Measurements from ENCODE around the gene CASK.

CASK gene

DNA sequence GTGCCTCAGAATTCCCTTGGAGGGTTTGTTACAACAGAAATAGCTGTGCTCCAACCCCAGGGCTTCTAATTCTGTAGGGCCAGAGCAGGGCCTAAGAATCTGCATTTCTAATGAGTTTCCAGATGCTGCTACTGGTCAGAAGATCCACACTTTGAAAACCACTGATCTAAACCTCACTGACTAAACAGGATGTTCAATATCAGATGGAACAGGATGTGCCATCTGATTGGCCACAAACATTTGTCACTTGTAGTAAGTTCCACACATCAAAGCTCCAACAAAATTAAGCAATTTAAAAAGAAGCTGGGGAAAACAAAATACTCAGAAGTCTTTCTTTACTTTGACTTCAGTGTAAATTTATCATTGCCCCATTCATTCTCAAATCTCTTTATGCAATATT, 14.3 kb downstream of the CASK start:
- Histone ChIP-seq H3K4me1 (ENCODE audit: control insufficient read depth, insufficient read depth, low read length) (no peaks in the 10 kb centered on the region), H3K36me3 (ENCODE audit: control insufficient read depth in 2 of 2, insufficient read depth in 2 of 2, low read length in 2 of 2) (no peaks in the 10 kb centered on the region), H3K9ac (ENCODE audit: low read length in 2 of 2) (no peak overlapping the region), H3K4me3 (ENCODE audit: low read length in 2 of 2) (no peak overlapping the region), H3K9me3 (ENCODE audit: control insufficient read depth in 2 of 2, low read length in 2 of 2) (no peaks in the 10 kb centered on the region), H3K27ac (ENCODE audit: low read length) (no peak overlapping the region), H3K27me3 (ENCODE audit: control insufficient read depth in 1 of 2, insufficient read depth in 2 of 2, low read length in 2 of 2) (no peaks in the 10 kb centered on the region)

GRCh38 chrX:41906515-41907187, 16.7 kb downstream of the CASK start:
- Histone ChIP-seq H3K4me1 (ENCODE audit: control insufficient read depth, insufficient read depth, low read length) (no peaks in the 10 kb centered on the region), H3K9ac (ENCODE audit: low read length in 2 of 2) (no peak overlapping the region), H3K27me3 (ENCODE audit: control insufficient read depth in 1 of 2, insufficient read depth in 2 of 2, low read length in 2 of 2) (no peaks in the 10 kb centered on the region), H3K36me3 (ENCODE audit: control insufficient read depth in 2 of 2, insufficient read depth in 2 of 2, low read length in 2 of 2) (no peaks in the 10 kb centered on the region), H3K9me3 (ENCODE audit: control insufficient read depth in 2 of 2, low read length in 2 of 2) (no peaks in the 10 kb centered on the region), H3K27ac (ENCODE audit: low read length) (no peak overlapping the region), H3K4me3 (ENCODE audit: low read length in 2 of 2) (no peak overlapping the region)

- no peak overlapping the region for H3K9ac ChIP-seq (ENCODE audit: low read length in 2 of 2)
- no peak overlapping the region for H3K27ac ChIP-seq (ENCODE audit: low read length)
- no peaks in the 10 kb centered on the region for H3K9me3 ChIP-seq (ENCODE audit: control insufficient read depth in 2 of 2, low read length in 2 of 2)
Measured at GRCh38 chrX:41903544-41903943, 19.8 kb downstream of the CASK start.

GRCh38 chrX:41900321-41900720, 23.0 kb downstream of the CASK start:
- H3K27me3 ChIP-seq (ENCODE audit: control insufficient read depth in 1 of 2, insufficient read depth in 2 of 2, low read length in 2 of 2) = no peaks in the 10 kb centered on the region
- H3K9ac ChIP-seq (ENCODE audit: low read length in 2 of 2) = no peak overlapping the region
- no peak overlapping the region for H3K27ac ChIP-seq (ENCODE audit: low read length)
- H3K36me3 ChIP-seq (ENCODE audit: control insufficient read depth in 2 of 2, insufficient read depth in 2 of 2, low read length in 2 of 2) = no peaks in the 10 kb centered on the region
- no peaks in the 10 kb centered on the region for H3K9me3 ChIP-seq (ENCODE audit: control insufficient read depth in 2 of 2, low read length in 2 of 2)
- no peaks in the 10 kb centered on the region for H3K4me1 ChIP-seq (ENCODE audit: control insufficient read depth, insufficient read depth, low read length)
- no peak overlapping the region for H3K4me3 ChIP-seq (ENCODE audit: low read length in 2 of 2)

More at GRCh38 chrX:41903544-41903943, 19.8 kb downstream of the CASK start:
- Histone ChIP-seq H3K4me3 (ENCODE audit: low read length in 2 of 2) (no peak overlapping the region), H3K27me3 (ENCODE audit: control insufficient read depth in 1 of 2, insufficient read depth in 2 of 2, low read length in 2 of 2) (no peaks in the 10 kb centered on the region), H3K36me3 (ENCODE audit: control insufficient read depth in 2 of 2, insufficient read depth in 2 of 2, low read length in 2 of 2) (no peaks in the 10 kb centered on the region), H3K4me1 (ENCODE audit: control insufficient read depth, insufficient read depth, low read length) (no peaks in the 10 kb centered on the region)

- Histone ChIP-seq H3K4me3 (ENCODE audit: low read length in 2 of 2) (no peak overlapping the region), H3K27me3 (ENCODE audit: control insufficient read depth in 1 of 2, insufficient read depth in 2 of 2, low read length in 2 of 2) (no peaks in the 10 kb centered on the region), H3K9ac (ENCODE audit: low read length in 2 of 2) (no peak overlapping the region), H3K27ac (ENCODE audit: low read length) (no peak overlapping the region), H3K9me3 (ENCODE audit: control insufficient read depth in 2 of 2, low read length in 2 of 2) (no peaks in the 10 kb centered on the region), H3K4me1 (ENCODE audit: control insufficient read depth, insufficient read depth, low read length) (no peaks in the 10 kb centered on the region), H3K36me3 (ENCODE audit: control insufficient read depth in 2 of 2, insufficient read depth in 2 of 2, low read length in 2 of 2) (no peaks in the 10 kb centered on the region)
Measured at GRCh38 chrX:41895826-41896225, 27.5 kb downstream of the CASK start.

DNA sequence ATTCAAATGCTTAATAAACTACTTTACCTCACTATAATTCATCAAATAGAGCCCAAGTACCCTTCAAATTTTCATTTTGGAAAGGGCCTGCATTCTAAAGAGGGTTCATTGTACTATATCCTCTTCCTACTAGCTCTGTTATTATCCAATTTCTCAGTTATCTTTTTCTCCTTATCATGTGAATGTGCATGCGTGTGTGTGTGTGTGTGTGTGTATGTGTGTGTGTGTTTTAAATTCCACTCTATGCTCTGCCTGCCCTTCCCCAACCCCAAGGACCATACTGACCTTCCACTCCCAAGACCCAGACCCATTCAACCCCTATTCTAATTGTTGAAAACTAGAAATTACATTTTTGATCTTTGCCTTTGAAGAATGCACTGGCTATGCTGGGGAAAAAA, 33.3 kb downstream of the CASK start:
- Histone ChIP-seq H3K4me3 (ENCODE audit: low read length in 2 of 2) (no peak overlapping the region), H3K36me3 (ENCODE audit: control insufficient read depth in 2 of 2, insufficient read depth in 2 of 2, low read length in 2 of 2) (no peaks in the 10 kb centered on the region), H3K27ac (ENCODE audit: low read length) (no peak overlapping the region), H3K9me3 (ENCODE audit: control insufficient read depth in 2 of 2, low read length in 2 of 2) (no peaks in the 10 kb centered on the region), H3K9ac (ENCODE audit: low read length in 2 of 2) (no peak overlapping the region), H3K27me3 (ENCODE audit: control insufficient read depth in 1 of 2, insufficient read depth in 2 of 2, low read length in 2 of 2) (no peaks in the 10 kb centered on the region), H3K4me1 (ENCODE audit: control insufficient read depth, insufficient read depth, low read length) (no peaks in the 10 kb centered on the region)

GRCh38 chrX:41889317-41890025, 33.9 kb downstream of the CASK start:
- no peaks in the 10 kb centered on the region for H3K9me3 ChIP-seq (ENCODE audit: control insufficient read depth in 2 of 2, low read length in 2 of 2)
- H3K36me3 ChIP-seq (ENCODE audit: control insufficient read depth in 2 of 2, insufficient read depth in 2 of 2, low read length in 2 of 2) = no peaks in the 10 kb centered on the region
- no peaks in the 10 kb centered on the region for H3K27me3 ChIP-seq (ENCODE audit: control insufficient read depth in 1 of 2, insufficient read depth in 2 of 2, low read length in 2 of 2)
- H3K9ac ChIP-seq (ENCODE audit: low read length in 2 of 2) = no peak overlapping the region
- H3K4me3 ChIP-seq (ENCODE audit: low read length in 2 of 2) = no peak overlapping the region
- no peak overlapping the region for H3K27ac ChIP-seq (ENCODE audit: low read length)
- no peaks in the 10 kb centered on the region for H3K4me1 ChIP-seq (ENCODE audit: control insufficient read depth, insufficient read depth, low read length)

DNA sequence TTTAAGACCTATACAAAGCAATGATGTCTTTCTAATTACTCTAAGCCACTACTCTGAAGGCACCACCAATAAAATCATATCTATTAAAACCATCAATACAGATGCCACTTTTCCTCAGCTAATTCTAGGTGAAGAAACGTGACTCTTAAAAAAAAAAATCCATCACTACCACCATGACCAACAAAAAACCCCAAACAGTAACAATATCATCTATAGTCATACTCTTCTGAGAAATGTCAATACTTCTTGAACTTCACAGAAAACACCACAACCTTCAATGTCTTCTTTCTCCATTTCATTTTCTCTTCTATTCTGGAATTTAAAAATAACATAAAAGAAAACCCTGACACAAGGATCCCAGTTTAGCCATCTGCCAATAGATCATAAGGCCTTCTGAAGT, 35.7 kb downstream of the CASK start:
- Histone ChIP-seq H3K4me3 (ENCODE audit: low read length in 2 of 2) (no peak overlapping the region), H3K4me1 (ENCODE audit: control insufficient read depth, insufficient read depth, low read length) (no peaks in the 10 kb centered on the region), H3K9me3 (ENCODE audit: control insufficient read depth in 2 of 2, low read length in 2 of 2) (no peaks in the 10 kb centered on the region), H3K27ac (ENCODE audit: low read length) (no peak overlapping the region), H3K27me3 (ENCODE audit: control insufficient read depth in 1 of 2, insufficient read depth in 2 of 2, low read length in 2 of 2) (peaks cover 0 to 2% of the 10 kb centered on the region in 2 donors), H3K36me3 (ENCODE audit: control insufficient read depth in 2 of 2, insufficient read depth in 2 of 2, low read length in 2 of 2) (no peaks in the 10 kb centered on the region), H3K9ac (ENCODE audit: low read length in 2 of 2) (no peak overlapping the region)

DNA sequence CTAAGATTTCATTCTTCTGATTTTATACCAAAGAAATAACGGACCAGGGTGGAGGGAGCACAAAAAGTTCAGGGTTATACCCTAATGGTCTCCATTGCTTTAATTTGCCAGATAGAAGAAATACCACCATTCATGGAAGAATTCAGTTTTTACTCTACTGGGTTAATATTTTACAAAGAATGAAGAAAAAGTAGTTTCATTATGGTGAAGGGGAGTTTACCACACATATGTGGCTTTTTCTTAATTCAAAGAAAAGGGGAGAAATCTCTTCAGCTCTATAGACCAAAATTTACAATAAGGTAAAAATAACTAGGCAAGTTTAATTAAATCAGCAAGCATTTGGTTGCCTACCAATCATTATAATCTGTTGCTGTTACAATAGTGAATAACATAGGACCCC, 37.6 kb downstream of the CASK start:
- H3K27ac ChIP-seq (ENCODE audit: low read length) = no peak overlapping the region
- no peaks in the 10 kb centered on the region for H3K4me1 ChIP-seq (ENCODE audit: control insufficient read depth, insufficient read depth, low read length)
- no peaks in the 10 kb centered on the region for H3K9me3 ChIP-seq (ENCODE audit: control insufficient read depth in 2 of 2, low read length in 2 of 2)
- no peak overlapping the region for H3K9ac ChIP-seq (ENCODE audit: low read length in 2 of 2)
- no peak overlapping the region for H3K4me3 ChIP-seq (ENCODE audit: low read length in 2 of 2)
- peaks cover 0 to 2% of the 10 kb centered on the region in 2 donors for H3K27me3 ChIP-seq (ENCODE audit: control insufficient read depth in 1 of 2, insufficient read depth in 2 of 2, low read length in 2 of 2)
- no peaks in the 10 kb centered on the region for H3K36me3 ChIP-seq (ENCODE audit: control insufficient read depth in 2 of 2, insufficient read depth in 2 of 2, low read length in 2 of 2)

DNA sequence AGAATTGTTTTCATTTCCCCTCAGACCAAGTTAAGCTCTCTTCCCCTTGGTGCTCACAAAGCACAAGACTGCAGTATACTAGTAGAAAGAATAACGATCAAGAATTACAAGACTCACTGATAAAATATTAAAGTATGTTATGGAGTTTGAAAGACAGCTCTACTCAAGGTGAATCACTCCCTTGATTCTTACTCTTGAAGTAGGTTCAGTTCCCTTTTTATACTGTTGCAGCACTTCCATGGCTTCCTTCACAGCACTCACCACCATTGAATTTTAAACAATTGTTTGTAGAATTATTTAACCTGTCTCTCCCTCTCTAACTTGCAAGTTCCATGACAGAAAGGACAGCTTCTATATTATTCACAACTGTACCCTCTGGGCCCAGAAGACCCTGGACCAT, 42.2 kb downstream of the CASK start:
- Histone ChIP-seq H3K9me3 (ENCODE audit: control insufficient read depth in 2 of 2, low read length in 2 of 2) (no peaks in the 10 kb centered on the region), H3K4me1 (ENCODE audit: control insufficient read depth, insufficient read depth, low read length) (no peaks in the 10 kb centered on the region), H3K36me3 (ENCODE audit: control insufficient read depth in 2 of 2, insufficient read depth in 2 of 2, low read length in 2 of 2) (no peaks in the 10 kb centered on the region), H3K27me3 (ENCODE audit: control insufficient read depth in 1 of 2, insufficient read depth in 2 of 2, low read length in 2 of 2) (peaks cover 0 to 2% of the 10 kb centered on the region in 2 donors), H3K4me3 (ENCODE audit: low read length in 2 of 2) (no peak overlapping the region), H3K9ac (ENCODE audit: low read length in 2 of 2) (no peak overlapping the region), H3K27ac (ENCODE audit: low read length) (no peak overlapping the region)

DNA sequence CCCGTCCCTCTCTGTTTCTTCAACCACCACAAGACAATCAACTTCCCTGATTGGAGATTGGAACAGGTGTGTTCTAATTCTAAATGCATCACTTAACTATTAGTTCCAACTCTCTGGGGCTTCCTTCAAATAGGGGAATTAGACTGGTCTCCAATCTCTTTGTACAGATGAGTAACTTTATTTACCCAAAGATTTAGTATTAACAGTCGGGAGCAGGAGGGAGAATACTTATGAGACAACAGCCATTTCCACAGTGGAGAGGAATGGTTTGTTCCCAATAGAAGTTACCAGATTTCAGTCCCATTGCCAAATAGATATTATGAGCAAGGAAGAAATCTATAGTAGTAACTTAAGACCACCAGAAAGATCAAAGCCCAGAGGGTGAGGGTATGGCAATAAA, 46.2 kb downstream of the CASK start:
- no peaks in the 10 kb centered on the region for H3K4me1 ChIP-seq (ENCODE audit: control insufficient read depth, insufficient read depth, low read length)
- no peaks in the 10 kb centered on the region for H3K9me3 ChIP-seq (ENCODE audit: control insufficient read depth in 2 of 2, low read length in 2 of 2)
- H3K4me3 ChIP-seq (ENCODE audit: low read length in 2 of 2) = no peak overlapping the region
- no peak overlapping the region for H3K9ac ChIP-seq (ENCODE audit: low read length in 2 of 2)
- H3K27ac ChIP-seq (ENCODE audit: low read length) = no peak overlapping the region
- no peaks in the 10 kb centered on the region for H3K36me3 ChIP-seq (ENCODE audit: control insufficient read depth in 2 of 2, insufficient read depth in 2 of 2, low read length in 2 of 2)
- H3K27me3 ChIP-seq (ENCODE audit: control insufficient read depth in 1 of 2, insufficient read depth in 2 of 2, low read length in 2 of 2) = no peaks in the 10 kb centered on the region
